ENCODE results near the gene ISM1.

GRCh38 chr20:13296070-13296469, 75.0 kb downstream of the ISM1 start:
- TF ChIP-seq, protein P1, sequence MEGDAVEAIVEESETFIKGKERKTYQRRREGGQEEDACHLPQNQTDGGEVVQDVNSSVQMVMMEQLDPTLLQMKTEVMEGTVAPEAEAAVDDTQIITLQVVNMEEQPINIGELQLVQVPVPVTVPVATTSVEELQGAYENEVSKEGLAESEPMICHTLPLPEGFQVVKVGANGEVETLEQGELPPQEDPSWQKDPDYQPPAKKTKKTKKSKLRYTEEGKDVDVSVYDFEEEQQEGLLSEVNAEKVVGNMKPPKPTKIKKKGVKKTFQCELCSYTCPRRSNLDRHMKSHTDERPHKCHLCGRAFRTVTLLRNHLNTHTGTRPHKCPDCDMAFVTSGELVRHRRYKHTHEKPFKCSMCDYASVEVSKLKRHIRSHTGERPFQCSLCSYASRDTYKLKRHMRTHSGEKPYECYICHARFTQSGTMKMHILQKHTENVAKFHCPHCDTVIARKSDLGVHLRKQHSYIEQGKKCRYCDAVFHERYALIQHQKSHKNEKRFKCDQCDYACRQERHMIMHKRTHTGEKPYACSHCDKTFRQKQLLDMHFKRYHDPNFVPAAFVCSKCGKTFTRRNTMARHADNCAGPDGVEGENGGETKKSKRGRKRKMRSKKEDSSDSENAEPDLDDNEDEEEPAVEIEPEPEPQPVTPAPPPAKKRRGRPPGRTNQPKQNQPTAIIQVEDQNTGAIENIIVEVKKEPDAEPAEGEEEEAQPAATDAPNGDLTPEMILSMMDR (IDR thresholded peaks at IDR 0.05), result no peak
- no peak for TF ChIP-seq POLR2A (IDR thresholded peaks at IDR 0.05)
- no peak for TF ChIP-seq POLR2AphosphoS5 (IDR thresholded peaks at IDR 0.05)
